ENCODE measurements around the gene STK32C.

GRCh38 chr10:132350391-132350790 lies 42.6 kb upstream of the STK32C start:
- TF ChIP-seq POLR2A (IDR thresholded peaks at IDR 0.05; ENCODE audit: low read depth, low read length) (no peak), SPI1 (IDR thresholded peaks at IDR 0.05; ENCODE audit: low read depth, low read length) (no peak), POLR2AphosphoS5 (IDR thresholded peaks at IDR 0.05; ENCODE audit: low read depth, low read length) (no peak), TAF1 (IDR thresholded peaks at IDR 0.05; ENCODE audit: low read depth, low read length) (no peak), PAX5 (IDR thresholded peaks at IDR 0.05; ENCODE audit: insufficient read depth, low read length, severe bottlenecking) (no peak), POU2F2 (IDR thresholded peaks at IDR 0.05; ENCODE audit: low read depth, low read length) (no peak)
